GM21737 (cell line): ENCODE measurements around the gene THEMIS.
"Not testable (repeated sequence)": the region's sequence is repeated elsewhere in the genome, so short reads cannot be mapped to it uniquely, and the experiment has no call there.

Experiments used
- ATAC-seq: cut with Tn5 transposase; IDR thresholded peaks from one replicate; pipeline ENCODE4 v1.9.1; 2021; ENCODE audit warnings: mild to moderate bottlenecking, moderate library complexity; ENCODE audit not compliant: unreplicated experiment

THEMIS gene

DNA sequence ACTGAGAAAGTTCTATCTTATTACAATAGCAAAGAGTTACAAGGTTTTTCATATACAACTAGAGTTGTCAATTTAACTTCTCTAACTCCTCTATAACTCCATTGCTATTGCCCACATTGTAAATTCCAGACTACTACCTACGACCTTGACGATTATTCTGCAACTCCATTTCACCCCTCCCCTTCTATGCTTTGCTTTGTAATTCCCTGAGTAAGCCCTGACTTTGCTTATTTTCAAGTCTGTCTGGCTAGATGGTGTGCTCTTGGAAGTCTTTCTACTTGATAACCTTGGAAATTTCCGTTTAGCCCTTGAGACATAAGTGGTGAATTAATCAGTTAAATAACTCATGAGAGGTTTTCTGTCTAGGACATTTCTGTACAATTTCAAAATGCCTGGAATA, 162.4 kb downstream of the THEMIS start:
- no peak for ATAC-seq

- no peak for ATAC-seq
Observed at GRCh38 chr6:127737768-127738167, 163.1 kb downstream of the THEMIS start.

DNA sequence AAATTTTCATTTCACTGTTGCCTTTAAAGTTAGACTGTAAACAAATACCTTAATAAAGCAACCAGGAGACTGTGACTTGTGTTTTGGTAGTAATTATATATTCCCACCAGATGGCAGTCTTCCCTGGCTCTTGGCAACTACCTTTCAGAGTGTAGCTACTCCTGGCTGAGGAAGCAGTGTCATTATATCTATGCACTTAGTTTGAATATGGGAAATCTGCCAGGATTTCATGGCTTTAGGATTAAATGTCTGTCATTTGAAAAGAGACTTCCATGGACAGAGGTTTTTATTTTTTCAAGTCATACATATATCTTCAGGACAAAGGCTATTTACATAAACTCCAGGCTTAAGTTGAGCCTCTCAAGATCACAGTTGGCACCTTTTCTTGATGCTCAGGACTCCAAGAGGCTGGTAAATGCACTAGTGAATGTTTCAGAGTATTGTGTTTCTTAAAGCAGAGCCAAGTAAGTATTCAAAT, 163.8 kb downstream of the THEMIS start:
- ATAC-seq, result peak; percentile 93

DNA sequence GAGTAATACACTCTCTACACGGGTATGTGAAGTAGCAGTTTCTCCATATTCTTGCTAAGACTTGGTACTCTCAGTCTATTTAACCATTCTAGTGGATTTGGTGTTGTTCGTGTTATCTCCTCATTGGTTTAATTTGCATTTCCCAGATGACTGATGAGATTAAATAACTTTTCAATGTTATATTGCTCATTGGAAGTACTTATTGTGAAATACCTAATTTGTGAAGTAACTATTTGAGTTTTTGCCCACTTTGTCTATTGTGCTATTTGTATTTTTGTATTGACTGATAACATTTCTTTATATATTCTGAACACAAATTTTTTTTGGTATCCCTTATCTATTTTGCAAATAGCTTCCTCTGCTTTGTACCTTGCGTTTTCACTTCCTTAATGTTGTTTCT, 167.9 kb downstream of the THEMIS start:
- ATAC-seq, result no peak

GRCh38 chr6:127727260-127727953, 173.5 kb downstream of the THEMIS start:
- ATAC-seq, result no peak

DNA sequence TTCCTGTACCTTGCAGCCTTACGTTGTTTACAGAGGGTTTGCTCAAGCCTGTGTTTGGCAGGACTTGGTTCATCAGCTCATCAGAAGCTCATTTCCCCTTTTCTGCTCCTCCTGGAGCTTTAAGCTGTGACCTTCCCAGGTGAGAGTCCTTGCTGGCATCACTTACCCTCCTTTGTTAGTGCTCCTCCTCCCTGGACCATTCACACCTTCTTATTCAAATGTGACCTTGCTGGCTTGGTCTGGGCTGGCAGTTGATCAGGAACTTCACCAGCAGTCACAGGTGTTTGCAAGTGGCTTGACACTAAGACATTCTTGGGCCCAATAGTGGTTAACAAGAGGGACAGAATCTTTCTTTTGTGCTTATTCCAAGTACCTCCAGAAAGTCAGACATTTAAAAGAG, 175.0 kb downstream of the THEMIS start:
- ATAC-seq, result no peak

- ATAC-seq, result no peak
Observed at GRCh38 chr6:127718694-127719093, 182.2 kb downstream of the THEMIS start.

DNA sequence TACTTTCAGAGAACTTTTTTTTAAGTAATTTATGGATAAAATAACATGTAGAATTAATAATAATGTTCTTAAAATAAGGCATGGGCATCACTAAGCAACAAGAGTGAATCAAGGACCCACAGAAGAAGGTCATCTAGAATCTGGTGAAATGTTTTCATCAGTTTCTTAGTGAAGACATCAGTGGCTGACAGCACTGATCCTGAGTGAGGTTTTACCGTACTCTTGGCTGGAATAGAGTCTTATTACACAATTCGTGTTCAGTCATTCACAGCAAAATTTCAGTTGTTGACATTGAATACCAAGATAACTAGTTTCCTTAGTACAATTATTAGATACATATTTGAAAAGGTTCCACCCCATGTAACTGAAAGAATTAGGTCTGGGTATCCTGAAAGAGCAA, 183.5 kb downstream of the THEMIS start:
- no peak for ATAC-seq

GRCh38 chr6:127716465-127716864, 184.4 kb downstream of the THEMIS start:
- ATAC-seq, result no peak

- no peak for ATAC-seq
Observed at GRCh38 chr6:127710668-127711067, 190.2 kb downstream of the THEMIS start.

- no peak for ATAC-seq
Observed at GRCh38 chr6:127706216-127706615, 194.6 kb downstream of the THEMIS start.

DNA sequence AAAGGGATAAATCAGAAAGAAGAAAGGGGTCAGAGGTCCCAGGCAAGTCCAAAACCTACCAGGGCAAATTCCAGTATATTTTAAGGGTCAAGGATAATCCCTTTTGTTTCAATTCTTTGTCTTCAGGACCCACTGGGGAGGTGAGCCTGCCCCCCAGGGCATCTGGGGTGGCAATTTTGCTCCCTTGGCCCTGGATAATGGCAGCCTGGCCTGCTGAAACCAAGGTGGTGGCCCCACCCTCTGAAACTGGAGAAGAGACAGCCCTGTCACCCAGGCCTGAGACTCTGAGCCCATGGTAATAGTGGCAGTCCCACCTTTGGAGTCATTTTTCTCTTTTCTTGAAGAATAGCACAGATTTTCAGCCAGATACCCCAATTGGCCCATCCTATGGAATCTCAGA, 205.8 kb downstream of the THEMIS start:
- ATAC-seq, result no peak

- ATAC-seq, result no peak
Observed at GRCh38 chr6:127691146-127691545, 209.7 kb downstream of the THEMIS start.

DNA sequence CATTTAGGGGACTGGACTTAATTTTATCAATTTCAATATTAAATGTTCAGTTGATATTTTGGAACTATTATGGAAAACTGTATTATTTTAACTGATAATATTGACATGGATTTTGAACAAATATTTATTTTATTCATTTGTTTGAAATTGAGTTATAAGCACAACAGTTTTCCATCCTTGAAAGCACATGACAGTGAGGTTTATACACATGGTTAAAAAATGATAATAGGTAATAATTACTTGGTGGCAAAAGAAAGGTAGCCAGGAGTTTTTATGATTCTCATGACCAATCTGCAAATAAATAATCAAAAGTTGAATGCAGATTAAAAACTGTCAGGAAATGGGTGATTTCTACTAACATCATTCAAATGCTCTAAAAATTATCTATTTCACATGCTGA, 210.3 kb downstream of the THEMIS start:
- ATAC-seq, result no peak

DNA sequence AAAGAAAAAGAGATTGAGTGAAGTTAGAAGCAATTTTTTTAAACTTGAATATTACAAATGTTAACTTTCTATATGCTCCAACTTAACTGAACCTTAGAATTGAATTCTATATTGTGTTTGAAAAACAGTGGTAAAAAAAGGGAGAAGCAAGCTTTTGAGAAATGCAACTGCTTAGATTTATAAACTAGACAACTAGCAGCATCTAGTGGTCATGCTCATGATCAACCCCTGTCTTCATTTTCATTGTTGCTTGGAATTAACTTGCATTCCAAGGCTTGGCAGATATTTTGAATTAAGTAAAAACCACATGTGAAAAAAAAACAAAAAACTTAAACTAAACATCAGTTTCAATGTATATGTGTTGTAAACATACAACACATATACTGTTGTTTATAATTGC, 210.8 kb downstream of the THEMIS start:
- ATAC-seq, result no peak

- ATAC-seq, result not testable (repeated sequence)
Observed at GRCh38 chr6:127687490-127687889, 213.4 kb downstream of the THEMIS start.

DNA sequence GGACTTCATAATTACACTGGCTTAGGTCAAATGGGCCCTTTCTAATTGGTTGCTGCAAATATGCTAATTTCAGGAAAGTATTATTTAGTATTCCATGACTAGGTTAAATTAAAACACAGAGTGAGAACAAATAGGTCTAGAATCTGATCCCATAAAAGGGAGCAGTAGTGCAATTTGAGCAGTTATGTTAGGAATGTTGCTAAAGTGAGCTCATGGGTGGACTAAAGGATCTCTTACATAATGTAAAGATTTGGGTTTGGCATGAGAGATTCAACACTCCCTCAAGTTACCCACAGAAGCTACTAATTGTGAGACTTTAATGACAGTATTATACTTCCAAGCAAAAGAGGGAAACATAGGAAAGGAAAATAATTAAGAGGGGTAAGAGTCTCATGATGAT, 214.8 kb downstream of the THEMIS start:
- no peak for ATAC-seq

DNA sequence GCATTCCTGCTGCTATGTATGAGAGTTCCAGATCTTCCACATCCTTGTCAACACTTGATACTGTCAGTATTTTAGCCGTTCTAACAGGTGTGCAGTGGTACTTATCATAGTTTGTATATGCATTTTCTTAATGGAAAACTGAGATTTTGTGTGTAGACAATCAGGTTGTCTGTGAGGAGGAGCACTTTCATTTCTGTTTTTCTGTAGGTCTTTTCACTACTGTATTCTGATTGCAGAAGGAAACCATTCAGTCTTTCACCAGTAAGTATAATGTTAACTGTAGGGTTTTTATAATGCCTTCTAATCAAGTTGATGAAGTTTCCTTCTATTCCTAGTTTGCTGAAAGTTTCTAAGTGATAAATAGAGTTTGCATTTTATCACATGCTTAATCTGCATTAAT, 216.4 kb downstream of the THEMIS start:
- ATAC-seq, result no peak
